ENCODE results near the gene GOLGA6L1.
"Not testable (repeated sequence)": the region's sequence is repeated elsewhere in the genome, so short reads cannot be mapped to it uniquely, and the experiment has no call there.

DNA sequence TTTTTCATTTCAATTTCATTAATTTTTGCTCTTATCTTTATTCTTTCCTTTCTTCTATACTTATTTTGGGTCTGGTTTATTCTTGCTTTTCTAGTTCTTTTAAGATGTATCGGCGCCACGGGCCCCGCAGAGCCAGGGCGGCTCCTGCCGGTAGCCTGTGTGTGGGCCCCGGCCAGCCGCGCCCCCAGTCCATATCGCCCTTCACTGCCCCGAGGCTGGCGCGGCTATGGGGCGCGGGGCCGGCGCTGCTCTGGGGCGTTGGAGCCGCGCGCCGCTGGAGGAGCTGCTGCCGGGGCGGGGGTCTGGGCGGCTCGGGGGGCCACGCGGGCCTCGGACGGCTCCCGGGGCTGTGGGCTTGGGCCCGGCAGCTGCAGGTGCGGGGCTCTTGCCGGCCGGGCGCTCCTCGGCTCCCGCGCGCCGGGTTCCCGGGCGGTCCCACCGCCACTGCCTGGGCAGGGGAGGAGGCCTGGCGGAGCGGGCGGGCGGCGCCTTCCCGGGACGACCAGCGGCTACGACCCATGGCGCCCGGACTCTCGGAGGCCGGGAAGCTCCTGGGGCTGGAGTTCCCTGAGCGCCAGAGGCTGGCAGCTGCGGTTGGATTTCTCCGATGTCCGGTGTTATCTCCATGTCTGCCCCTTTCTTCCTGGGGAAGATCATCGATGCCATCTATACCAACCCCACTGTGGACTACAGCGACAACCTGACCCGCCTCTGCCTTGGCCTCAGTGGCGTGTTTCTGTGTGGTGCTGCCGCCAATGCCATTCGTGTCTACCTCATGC, 43.3 kb upstream of the GOLGA6L1 start:
- not testable (repeated sequence) for TF ChIP-seq BHLHE40 (IDR thresholded peaks at IDR 0.05; ENCODE audit: borderline replicate concordance); SP1 (IDR thresholded peaks at IDR 0.05)

All from HEK293T (cell line).